Stomach (tissue), 9 donors: ENCODE data around the gene CD58. TPM values are rescaled to one million over a fixed set of nuclear protein-coding genes. Genes with fewer than 3 reads are reported as not detected.

ENCODE experiments used
- DNase-seq, 2 donors: peaks; one replicate each; pipeline versions ENCODE4 v3.0.0 to v3.0.0-alpha.2; 2013 to 2019
- H3K27ac ChIP-seq, 5 donors: fragments of 200-600 bp in 4 of 5; sonication (generic) in 4 of 5; one replicate each; pipeline ENCODE4 v1.5.1; 2013 to 2019; ENCODE audit warnings: mild to moderate bottlenecking in 1 of 5, moderate library complexity in 1 of 5
- H3K27me3 ChIP-seq, 3 donors: fragments of 200-600 bp; sonication (generic); one replicate each; pipeline ENCODE4 v1.5.1; 2017 to 2019; ENCODE audit warnings: mixed run types in 1 of 3
- H3K36me3 ChIP-seq, 4 donors: fragments of 200-600 bp; sonication (generic); 1 replicate in 3 of 4; 2 replicates in 1 of 4; pipeline ENCODE4 v1.5.1; 2016 to 2019
- H3K4me1 ChIP-seq, 4 donors: fragments of 200-600 bp; sonication (generic); one replicate each; pipeline ENCODE4 v1.5.1; 2016 to 2019
- H3K4me3 ChIP-seq, 4 donors: fragments of 200-600 bp; sonication (generic) in 3 of 4; one replicate each; pipeline ENCODE4 v1.5.1; 2016 to 2019; ENCODE audit warnings: mild to moderate bottlenecking in 1 of 4
- H3K9me3 ChIP-seq, 4 donors: fragments of 200-600 bp; sonication (generic); one replicate each; pipeline ENCODE4 v1.5.1; 2016 to 2019
- EP300 ChIP-seq: sonication (generic); formaldehyde crosslinking; IDR thresholded peaks from one replicate; pipeline ENCODE4 v1.6.1; 2017; ENCODE audit warnings: antibody characterized with exemption
- POLR2A ChIP-seq, 4 donors: fragments of 450-650 bp; IDR thresholded peaks; one replicate each; pipeline ENCODE4 v1.6.1; 2016; ENCODE audit warnings: antibody characterized with exemption in 4 of 4, control low read depth in 2 of 4, mild to moderate bottlenecking in 1 of 4, moderate library complexity in 1 of 4
- POLR2AphosphoS5 ChIP-seq, 3 donors: sonication (generic); formaldehyde crosslinking; IDR thresholded peaks; one replicate each; pipeline ENCODE4 v1.6.1; 2016; ENCODE audit warnings: antibody characterized with exemption in 3 of 3
- WGBS, 5 donors: extraction: QIAGEN DNeasy Blood & Tissue Kit in 3 of 5; methylation state at CpG; one replicate each; pipeline versions ENCODE4 v1.1.5 to v1.1.7; 2013 to 2018; 5-methylcytosine and 5-hydroxymethylcytosine counted together
- intact Hi-C: fragments of 100-400 bp; cut with DNase I; formaldehyde crosslinking; loops from one replicate; pipeline ENCODE4 v1.15.1; 2023; ENCODE audit warnings: low total_unique reads
- polyA plus RNA-seq, 3 donors: library from polyadenylated mRNA; stranded (reverse); fragments of 200-250 nt; gene quantifications; one replicate each; pipeline ENCODE4 v1.2.3, GENCODE V29; 2013
- total RNA-seq, 5 donors: library from RNA; depleted of rRNA; stranded (reverse); fragments of >200 nt; gene quantifications; one replicate each; pipeline versions ENCODE4 v1.1.0 to v1.2.3, GENCODE V29; 2014 to 2016
- TF ChIP-seq, protein P1 (sequence below), 7 experiments: fragments of 450-650 bp in 4 of 7; fragments of 200-600 bp in 3 of 7; sonication (generic) in 3 of 7; IDR thresholded peaks; one replicate each; pipeline ENCODE4 v1.5.1; 2016 to 2019; ENCODE audit warnings: antibody characterized with exemption in 7 of 7, control low read depth in 2 of 7, mild to moderate bottlenecking in 1 of 7
- donor health status: healthy with polysubstance abuse.
- donor health status: Bipolar disorder and iron deficiency.
- donor health status: healthy.

CD58 gene
- total and polyA plus RNA-seq, 8 donors = 1.2 to 48.8 (median 8.7) TPM

DNA sequence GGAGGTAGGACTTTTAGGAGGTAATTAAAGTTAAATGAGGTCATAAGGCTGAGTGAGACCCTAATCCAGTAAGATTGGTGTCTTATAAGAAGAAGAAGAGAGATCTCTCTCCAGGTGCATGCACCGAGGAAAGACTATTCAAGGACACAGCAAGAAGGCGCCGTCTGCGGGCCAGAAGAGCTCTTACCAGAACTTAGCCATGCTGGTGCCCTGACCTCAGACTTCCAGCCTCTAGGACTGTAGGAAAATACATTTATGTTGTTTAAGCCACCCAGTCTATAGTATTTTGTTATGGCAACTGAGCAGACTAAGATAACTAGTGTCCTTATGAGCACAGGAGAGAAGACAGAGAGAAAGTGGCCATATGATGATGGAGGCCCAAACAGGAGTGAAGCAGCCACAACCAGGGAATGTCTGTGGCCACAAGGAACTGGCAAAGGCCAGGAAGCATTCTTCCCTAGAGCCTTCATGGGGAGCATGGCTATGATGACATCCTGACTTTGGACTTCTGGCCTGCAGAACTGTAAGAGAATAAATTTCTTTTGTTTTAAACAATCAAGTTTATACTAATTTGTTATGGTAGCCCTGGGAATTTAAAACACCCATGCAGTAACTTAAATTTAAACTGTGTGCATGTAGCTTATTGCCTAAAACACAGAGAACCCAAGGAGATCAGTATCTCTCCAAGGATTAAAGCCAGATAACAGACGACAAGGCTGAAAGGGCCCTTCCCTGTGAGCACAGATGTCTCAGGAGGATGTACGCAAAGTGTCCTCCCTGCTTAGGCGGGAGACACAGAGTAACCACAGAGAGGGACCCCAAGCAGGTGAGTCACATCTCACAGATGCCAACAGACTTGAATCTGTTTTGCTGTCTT lies 9.9 kb upstream of the CD58 start:
- WGBS, 5 donors = 62 to 78% (median 73%) methylated on average over 7 of the region's 7 CpGs
- Histone ChIP-seq H3K36me3 (peaks cover 0 to 24% (median 14%) of the 10 kb centered on the region in 4 donors), H3K4me3 (no peak overlapping the region), H3K9me3 (no peaks in the 10 kb centered on the region), H3K4me1 (peaks cover 5 to 16% (median 15%) of the 10 kb centered on the region in 4 donors), H3K27me3 (no peaks in the 10 kb centered on the region), H3K27ac (no peak overlapping the region)
- intact Hi-C loops = no loop called here
- DNase-seq = no peak
- TF ChIP-seq, protein P1, sequence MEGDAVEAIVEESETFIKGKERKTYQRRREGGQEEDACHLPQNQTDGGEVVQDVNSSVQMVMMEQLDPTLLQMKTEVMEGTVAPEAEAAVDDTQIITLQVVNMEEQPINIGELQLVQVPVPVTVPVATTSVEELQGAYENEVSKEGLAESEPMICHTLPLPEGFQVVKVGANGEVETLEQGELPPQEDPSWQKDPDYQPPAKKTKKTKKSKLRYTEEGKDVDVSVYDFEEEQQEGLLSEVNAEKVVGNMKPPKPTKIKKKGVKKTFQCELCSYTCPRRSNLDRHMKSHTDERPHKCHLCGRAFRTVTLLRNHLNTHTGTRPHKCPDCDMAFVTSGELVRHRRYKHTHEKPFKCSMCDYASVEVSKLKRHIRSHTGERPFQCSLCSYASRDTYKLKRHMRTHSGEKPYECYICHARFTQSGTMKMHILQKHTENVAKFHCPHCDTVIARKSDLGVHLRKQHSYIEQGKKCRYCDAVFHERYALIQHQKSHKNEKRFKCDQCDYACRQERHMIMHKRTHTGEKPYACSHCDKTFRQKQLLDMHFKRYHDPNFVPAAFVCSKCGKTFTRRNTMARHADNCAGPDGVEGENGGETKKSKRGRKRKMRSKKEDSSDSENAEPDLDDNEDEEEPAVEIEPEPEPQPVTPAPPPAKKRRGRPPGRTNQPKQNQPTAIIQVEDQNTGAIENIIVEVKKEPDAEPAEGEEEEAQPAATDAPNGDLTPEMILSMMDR (IDR thresholded peaks at IDR 0.05) = no peak
- TF ChIP-seq EP300 (no peak), POLR2AphosphoS5 (IDR thresholded peaks at IDR 0.05) (no peak), POLR2A (IDR thresholded peaks at IDR 0.05) (no peak)

DNA sequence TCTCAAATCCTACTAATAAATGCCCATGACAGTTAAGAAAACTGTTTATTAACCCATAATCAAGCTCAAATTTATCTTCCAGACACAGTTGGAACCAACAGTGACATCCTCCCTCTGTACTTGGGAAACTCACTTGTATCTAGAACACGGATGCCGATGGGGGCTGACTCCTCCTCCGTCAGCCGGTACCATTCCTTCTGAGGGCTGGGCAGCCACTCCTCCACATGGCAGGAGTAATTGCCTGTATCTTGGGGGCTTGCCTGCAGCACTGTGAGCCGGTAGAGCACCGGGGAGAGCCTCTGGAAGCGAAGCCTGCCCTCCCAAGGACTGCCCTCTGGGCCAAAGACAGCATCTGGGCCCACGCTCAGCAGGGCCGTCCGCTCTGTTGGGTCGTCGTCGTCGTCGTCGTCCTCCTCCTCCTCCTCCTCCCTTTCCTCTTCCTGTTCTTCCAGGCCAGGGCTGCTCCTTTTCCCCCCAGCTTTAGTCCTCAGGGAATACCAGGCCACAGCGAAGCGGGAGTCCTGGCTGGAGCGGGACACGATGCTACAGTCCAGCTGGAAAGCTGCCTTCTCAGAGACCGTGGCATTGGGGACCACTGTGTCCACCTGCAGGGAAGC lies 8.5 kb upstream of the CD58 start:
- no peak overlapping the region for H3K27ac ChIP-seq
- TF ChIP-seq, protein P1 (IDR thresholded peaks at IDR 0.05) = no peak
- TF ChIP-seq EP300 (no peak), POLR2A (IDR thresholded peaks at IDR 0.05) (no peak), POLR2AphosphoS5 (IDR thresholded peaks at IDR 0.05) (no peak)
- WGBS, 5 donors = 79 to 90% (median 84%) methylated on average over 20 to 21 of the region's 21 CpGs
- no peaks in the 10 kb centered on the region for H3K9me3 ChIP-seq
- no peak overlapping the region for H3K4me3 ChIP-seq
- peaks cover 0 to 15% (median 7%) of the 10 kb centered on the region in 4 donors for H3K36me3 ChIP-seq
- peaks cover 11 to 25% (median 18%) of the 10 kb centered on the region in 4 donors for H3K4me1 ChIP-seq
- intact Hi-C loops = loop anchor here (10.0 kb wide), 1 partner anchor 475 kb away; no protein-coding TSS in a partner anchor
- DNase-seq = no peak
- no peaks in the 10 kb centered on the region for H3K27me3 ChIP-seq

DNA sequence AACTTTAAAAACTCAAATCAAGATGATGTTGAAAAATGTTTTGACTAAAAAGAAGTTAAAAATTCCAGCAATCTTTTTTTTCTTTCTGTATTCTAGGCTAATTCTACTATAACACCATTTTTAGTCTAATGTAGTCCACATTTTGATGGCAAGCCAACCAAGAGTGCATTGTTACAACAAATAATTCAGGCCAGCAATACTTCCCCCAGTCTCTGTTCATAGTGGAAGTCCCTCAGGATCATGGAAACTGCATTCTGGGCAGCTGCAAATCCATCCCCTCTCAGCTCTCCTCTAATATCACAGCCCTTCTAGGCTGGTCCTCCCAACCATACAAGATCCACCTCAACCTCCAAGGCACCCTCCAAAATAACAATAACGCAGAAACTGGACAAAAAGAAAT lies 7.8 kb upstream of the CD58 start:
- H3K27me3 ChIP-seq = no peaks in the 10 kb centered on the region
- intact Hi-C loops = loop anchor here (10.0 kb wide), 1 partner anchor 476 kb away; no protein-coding TSS in a partner anchor
- H3K4me1 ChIP-seq = peaks cover 12 to 29% (median 20%) of the 10 kb centered on the region in 4 donors

More for the DNA sequence above, 7.8 kb upstream of the CD58 start:
- Histone ChIP-seq H3K27ac (no peak overlapping the region), H3K36me3 (peaks cover 0 to 9% (median 4%) of the 10 kb centered on the region in 4 donors), H3K9me3 (no peaks in the 10 kb centered on the region), H3K4me3 (no peak overlapping the region)
- no peak for DNase-seq
- WGBS, 5 donors = 93 to 100% (median 96%) methylated on average over 1 of the region's 1 CpG
- TF ChIP-seq EP300 = no peak
- TF ChIP-seq POLR2A (IDR thresholded peaks at IDR 0.05) = no peak
- TF ChIP-seq, protein P1 (IDR thresholded peaks at IDR 0.05) = no peak
- TF ChIP-seq POLR2AphosphoS5 (IDR thresholded peaks at IDR 0.05) = no peak
